Stimulated activated CD8-positive, alpha-beta memory T cell treated with anti-CD3 and anti-CD28 coated beads, Interleukin-15, amount 100 ng/mL, for 24 hours (primary cell): ENCODE measurements around the gene SOAT2.
"Not testable (repeated sequence)": the region's sequence is repeated elsewhere in the genome, so short reads cannot be mapped to it uniquely, and the experiment has no call there.

Experiments used
- DNase-seq: peaks from one replicate; pipeline ENCODE4 v3.0.0-alpha.2; 2020; ENCODE audit warnings: low read depth

Gene SOAT2

GRCh38 chr12:53133722-53134121 lies 30.4 kb downstream of the SOAT2 start:
- no peak for DNase-seq

GRCh38 chr12:53143355-53143754 lies 40.1 kb downstream of the SOAT2 start:
- no peak for DNase-seq

GRCh38 chr12:53145383-53146260 lies 42.3 kb downstream of the SOAT2 start:
- DNase-seq, result no peak

- no peak for DNase-seq
Observed at GRCh38 chr12:53147181-53147580, 43.9 kb downstream of the SOAT2 start.

GRCh38 chr12:53147653-53148052 lies 44.4 kb downstream of the SOAT2 start:
- DNase-seq, result no peak

- no peak for DNase-seq
Observed at GRCh38 chr12:53151039-53151438, 47.8 kb downstream of the SOAT2 start.

- no peak for DNase-seq
Observed at GRCh38 chr12:53152390-53152789, 49.1 kb downstream of the SOAT2 start.

- DNase-seq, result peak; percentile 67
Observed at GRCh38 chr12:53159195-53159839, 56.0 kb downstream of the SOAT2 start.

GRCh38 chr12:53160000-53160399 lies 56.7 kb downstream of the SOAT2 start:
- DNase-seq, result no peak

GRCh38 chr12:53160673-53161072 lies 57.4 kb downstream of the SOAT2 start:
- DNase-seq, result no peak

GRCh38 chr12:53161119-53161911 lies 58.0 kb downstream of the SOAT2 start:
- no peak for DNase-seq

GRCh38 chr12:53163008-53163407 lies 59.7 kb downstream of the SOAT2 start:
- not testable (repeated sequence) for DNase-seq

GRCh38 chr12:53166837-53167236 lies 63.6 kb downstream of the SOAT2 start:
- DNase-seq, result no peak

- DNase-seq, result no peak
Observed at GRCh38 chr12:53169644-53170043, 66.4 kb downstream of the SOAT2 start.

- DNase-seq, result no peak
Observed at GRCh38 chr12:53170215-53170614, 66.9 kb downstream of the SOAT2 start.

GRCh38 chr12:53170876-53171724 lies 67.8 kb downstream of the SOAT2 start:
- no peak for DNase-seq

GRCh38 chr12:53171725-53172329 lies 68.5 kb downstream of the SOAT2 start:
- no peak for DNase-seq

GRCh38 chr12:53172352-53172751 lies 69.1 kb downstream of the SOAT2 start:
- DNase-seq, result no peak

- DNase-seq, result no peak
Observed at GRCh38 chr12:53173085-53173715, 69.9 kb downstream of the SOAT2 start.
